Astrocyte of the hippocampus (primary cell): ENCODE results near the gene COL19A1.
A peak's percentile ranks its signal among the peaks of the same experiment; 100 is the strongest.
"Not testable (repeated sequence)": the region's sequence is repeated elsewhere in the genome, so short reads cannot be mapped to it uniquely, and the experiment has no call there.

Source experiments
- DNase-seq: peaks from one replicate; pipeline ENCODE4 v3.0.0; 2011; ENCODE audit warnings: low read depth, low spot score

Gene COL19A1

GRCh38 chr6:69866770-69867638 is 648 bp downstream of the COL19A1 start:
- DNase-seq = peak; percentile 75

GRCh38 chr6:69867639-69867976 is 1.3 kb downstream of the COL19A1 start:
- no peak for DNase-seq

GRCh38 chr6:69868252-69868804 is 2.0 kb downstream of the COL19A1 start:
- DNase-seq = no peak

- DNase-seq = no peak
Measured at GRCh38 chr6:69868961-69869360, 2.6 kb downstream of the COL19A1 start.

GRCh38 chr6:69871107-69871506 is 4.8 kb downstream of the COL19A1 start:
- DNase-seq = no peak

- DNase-seq = no peak
Measured at GRCh38 chr6:69873291-69873690, 6.9 kb downstream of the COL19A1 start.

- no peak for DNase-seq
Measured at GRCh38 chr6:69875715-69876114, 9.4 kb downstream of the COL19A1 start.

- DNase-seq = no peak
Measured at GRCh38 chr6:69878795-69879194, 12.4 kb downstream of the COL19A1 start.

GRCh38 chr6:69880601-69881000 is 14.2 kb downstream of the COL19A1 start:
- DNase-seq = no peak

- no peak for DNase-seq
Measured at GRCh38 chr6:69881322-69882151, 15.2 kb downstream of the COL19A1 start.

GRCh38 chr6:69883551-69883950 is 17.2 kb downstream of the COL19A1 start:
- DNase-seq = no peak

GRCh38 chr6:69884231-69884630 is 17.9 kb downstream of the COL19A1 start:
- no peak for DNase-seq

- DNase-seq = no peak
Measured at GRCh38 chr6:69887026-69887425, 20.7 kb downstream of the COL19A1 start.

- DNase-seq = no peak
Measured at GRCh38 chr6:69887714-69888345, 21.5 kb downstream of the COL19A1 start.

GRCh38 chr6:69888482-69889233 is 22.3 kb downstream of the COL19A1 start:
- no peak for DNase-seq

GRCh38 chr6:69889234-69889974 is 23.0 kb downstream of the COL19A1 start:
- not testable (repeated sequence) for DNase-seq

GRCh38 chr6:69892561-69892960 is 26.2 kb downstream of the COL19A1 start:
- not testable (repeated sequence) for DNase-seq

- not testable (repeated sequence) for DNase-seq
Measured at GRCh38 chr6:69893266-69893665, 26.9 kb downstream of the COL19A1 start.

- DNase-seq = peak; percentile 52
Measured at GRCh38 chr6:69894578-69895347, 28.4 kb downstream of the COL19A1 start.

GRCh38 chr6:69895396-69895795 is 29.0 kb downstream of the COL19A1 start:
- DNase-seq = no peak
